Esophagus squamous epithelium (tissue), 4 donors: ENCODE data around the gene DTWD1.

ENCODE experiments used
- POLR2A ChIP-seq, 4 donors: fragments of 450-650 bp; IDR thresholded peaks; one replicate each; pipeline ENCODE4 v1.6.1; 2017; ENCODE audit warnings: antibody characterized with exemption in 4 of 4, mild to moderate bottlenecking in 4 of 4, moderate library complexity in 3 of 4
- TF ChIP-seq, protein P1 (sequence below), 6 experiments: fragments of 450-650 bp in 4 of 6; fragments of 200-600 bp in 2 of 6; sonication (generic) in 2 of 6; IDR thresholded peaks; one replicate each; pipeline ENCODE4 v1.5.1; 2016 to 2019; ENCODE audit warnings: antibody characterized with exemption in 6 of 6, mild to moderate bottlenecking in 4 of 6, moderate library complexity in 4 of 6

DNA sequence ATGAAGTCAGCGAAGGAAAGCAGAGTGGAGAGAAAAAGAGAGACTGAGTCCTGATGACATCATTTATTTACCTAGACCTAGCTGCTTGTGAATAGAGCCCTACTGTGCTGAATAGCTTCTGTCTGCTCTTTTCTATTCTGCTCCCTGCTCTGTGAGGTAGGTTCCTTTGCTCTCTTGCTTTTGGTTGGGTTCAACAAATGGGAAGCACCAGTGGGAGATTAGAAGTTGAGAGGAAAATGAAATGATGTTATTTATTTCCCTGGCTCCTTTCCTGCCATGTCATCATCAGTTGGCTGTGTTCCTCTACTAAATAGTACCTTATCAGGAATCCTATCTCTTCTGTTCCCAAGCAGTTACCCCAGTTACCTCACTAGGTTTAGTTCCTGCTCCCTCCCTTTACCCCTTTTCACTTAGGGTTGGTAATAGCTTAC, 23.5 kb downstream of the DTWD1 start:
- TF ChIP-seq, protein P1, sequence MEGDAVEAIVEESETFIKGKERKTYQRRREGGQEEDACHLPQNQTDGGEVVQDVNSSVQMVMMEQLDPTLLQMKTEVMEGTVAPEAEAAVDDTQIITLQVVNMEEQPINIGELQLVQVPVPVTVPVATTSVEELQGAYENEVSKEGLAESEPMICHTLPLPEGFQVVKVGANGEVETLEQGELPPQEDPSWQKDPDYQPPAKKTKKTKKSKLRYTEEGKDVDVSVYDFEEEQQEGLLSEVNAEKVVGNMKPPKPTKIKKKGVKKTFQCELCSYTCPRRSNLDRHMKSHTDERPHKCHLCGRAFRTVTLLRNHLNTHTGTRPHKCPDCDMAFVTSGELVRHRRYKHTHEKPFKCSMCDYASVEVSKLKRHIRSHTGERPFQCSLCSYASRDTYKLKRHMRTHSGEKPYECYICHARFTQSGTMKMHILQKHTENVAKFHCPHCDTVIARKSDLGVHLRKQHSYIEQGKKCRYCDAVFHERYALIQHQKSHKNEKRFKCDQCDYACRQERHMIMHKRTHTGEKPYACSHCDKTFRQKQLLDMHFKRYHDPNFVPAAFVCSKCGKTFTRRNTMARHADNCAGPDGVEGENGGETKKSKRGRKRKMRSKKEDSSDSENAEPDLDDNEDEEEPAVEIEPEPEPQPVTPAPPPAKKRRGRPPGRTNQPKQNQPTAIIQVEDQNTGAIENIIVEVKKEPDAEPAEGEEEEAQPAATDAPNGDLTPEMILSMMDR (IDR thresholded peaks at IDR 0.05), result no peak
- no peak for TF ChIP-seq POLR2A (IDR thresholded peaks at IDR 0.05)
